SK-N-SH (cell line): ENCODE results near the gene ZNF454. TPM values are rescaled to one million over a fixed set of nuclear protein-coding genes. Genes with fewer than 3 reads are reported as not detected.

Source experiments
- CTCF ChIA-PET: fragments of 300-600, 350-600 bp; formaldehyde crosslinking; extraction: SDS; loops from one replicate; lab custom pipeline; 2021; lab: Yijun Ruan, JAX
- POLR2A ChIA-PET: fragments of 350-600 bp; sonication (Branson Sonifier 250); formaldehyde crosslinking; extraction: SDS; loops from one replicate; lab custom pipeline; 2020; ENCODE audit warnings: antibody characterized with exemption, inconsistent platforms; lab: Yijun Ruan, JAX
- DNase-seq: peaks from one replicate; pipeline ENCODE4 v3.0.0; 2012
- H2AFZ ChIP-seq: fragments of 200-600 bp; sonication (generic); 2 replicates; pipeline ENCODE4 v1.8.1; 2016; ENCODE audit warnings: antibody characterized with exemption, mild to moderate bottlenecking, low read depth
- H3F3A ChIP-seq: fragments of 200-600 bp; sonication (generic); replicated peaks from 2 replicates; pipeline ENCODE3; 2016; ENCODE audit warnings: antibody characterized with exemption, mild to moderate bottlenecking; ENCODE audit not compliant: insufficient read depth
- H3K27ac ChIP-seq, 2 experiments: fragments of 200-500 bp in 1 of 2; fragments of 200-600 bp in 1 of 2; sonication (Bioruptor generic) in 1 of 2; sonication (generic), shearing (Covaris generic) in 1 of 2; 2 replicates each; pipeline versions ENCODE4 v1.5.1 to v1.6.1; 2014 to 2016; ENCODE audit warnings: low read depth in 2 of 2, inconsistent platforms in 1 of 2, low read length in 1 of 2, mild to moderate bottlenecking in 1 of 2, mixed read lengths in 1 of 2
- H3K27me3 ChIP-seq: fragments of 200-600 bp; sonication (generic), shearing (Covaris generic); 2 replicates; pipeline ENCODE4 v1.6.1; 2016; ENCODE audit warnings: mixed run types; ENCODE audit not compliant: insufficient read depth
- H3K36me3 ChIP-seq, 2 experiments: fragments of 200-500 bp in 1 of 2; fragments of 200-600 bp in 1 of 2; sonication (Bioruptor generic) in 1 of 2; sonication (generic) in 1 of 2; replicated peaks in 1 of 2; 2 replicates each; pipeline versions ENCODE3 to v1.5.1; 2014 to 2016; ENCODE audit warnings: low read length in 1 of 2, mild to moderate bottlenecking in 1 of 2; ENCODE audit not compliant: insufficient read depth in 2 of 2, control insufficient read depth in 1 of 2
- H3K4me1 ChIP-seq, 2 experiments: fragments of 200-500 bp in 1 of 2; fragments of 200-600 bp in 1 of 2; sonication (Bioruptor generic) in 1 of 2; sonication (generic), shearing (Covaris generic) in 1 of 2; 2 replicates each; pipeline versions ENCODE4 v1.5.1 to v1.6.1; 2014 to 2016; ENCODE audit warnings: low read depth in 1 of 2, low read length in 1 of 2, mixed run types in 1 of 2; ENCODE audit not compliant: insufficient read depth in 2 of 2, control insufficient read depth in 1 of 2
- H3K4me2 ChIP-seq: fragments of 200-600 bp; sonication (generic), shearing (Covaris generic); 2 replicates; pipeline ENCODE4 v1.6.1; 2017; ENCODE audit warnings: mixed run types
- H3K4me3 ChIP-seq, 2 experiments: fragments of 200-500 bp in 1 of 2; fragments of 200-600 bp in 1 of 2; sonication (Bioruptor generic) in 1 of 2; sonication (generic), shearing (Covaris generic) in 1 of 2; 2 replicates each; pipeline versions ENCODE4 v1.5.1 to v1.8.1; 2014 to 2016; ENCODE audit warnings: low read depth in 2 of 2, inconsistent platforms in 1 of 2, low read length in 1 of 2, mild to moderate bottlenecking in 1 of 2, mixed read lengths in 1 of 2, moderate library complexity in 1 of 2
- H3K79me2 ChIP-seq: fragments of 200-600 bp; sonication (generic); 2 replicates; pipeline ENCODE4 v1.8.1; 2017; ENCODE audit warnings: mild to moderate bottlenecking; ENCODE audit not compliant: insufficient read depth
- H3K9ac ChIP-seq: fragments of 200-600 bp; sonication (generic); 2 replicates; pipeline ENCODE4 v1.6.1; 2017; ENCODE audit warnings: mixed run types
- H3K9me2 ChIP-seq: fragments of 200-600 bp; sonication (generic); 2 replicates; pipeline ENCODE4 v1.6.1; 2017; ENCODE audit warnings: mixed run types
- H3K9me3 ChIP-seq: fragments of 200-600 bp; sonication (generic); 2 replicates; pipeline ENCODE4 v1.6.1; 2017; ENCODE audit warnings: mixed run types, mild to moderate bottlenecking, moderate library complexity
- H4K20me1 ChIP-seq: fragments of 200-600 bp; sonication (generic); 2 replicates; pipeline ENCODE4 v1.6.1; 2017; ENCODE audit warnings: mild to moderate bottlenecking, mixed run types; ENCODE audit not compliant: insufficient read depth
- EP300 ChIP-seq, 2 experiments: IDR thresholded peaks; 2 replicates each; pipeline versions ENCODE4 v1.4.0 to v1.6.1; 2012; ENCODE audit warnings: borderline replicate concordance in 1 of 2, low read depth in 1 of 2, low read length in 1 of 2
- GATA2 ChIP-seq: sonication (generic); formaldehyde crosslinking; IDR thresholded peaks from 2 replicates; pipeline ENCODE4 v1.5.0; 2020; ENCODE audit warnings: mild to moderate bottlenecking, missing genetic modification reagents
- MEF2A ChIP-seq: IDR thresholded peaks from 2 replicates; pipeline ENCODE4 v1.4.0; 2012; ENCODE audit warnings: low read depth, borderline replicate concordance
- NRF1 ChIP-seq: IDR thresholded peaks from 2 replicates; pipeline ENCODE4 v1.6.1; 2012; ENCODE audit warnings: low read depth, mild to moderate bottlenecking, low read length
- RXRA ChIP-seq: IDR thresholded peaks from 2 replicates; pipeline ENCODE4 v1.4.0; 2012; ENCODE audit warnings: low read depth, mild to moderate bottlenecking, borderline replicate concordance
- SIN3A ChIP-seq: IDR thresholded peaks from 2 replicates; pipeline ENCODE4 v1.6.1; 2012; ENCODE audit warnings: low read depth, mild to moderate bottlenecking, low read length, moderate library complexity, borderline replicate concordance
- TCF12 ChIP-seq: IDR thresholded peaks from 2 replicates; pipeline ENCODE4 v1.4.0; 2012
- YY1 ChIP-seq: IDR thresholded peaks from 2 replicates; pipeline ENCODE4 v1.4.0; 2012; ENCODE audit warnings: low read depth, mild to moderate bottlenecking
- WGBS: methylation state at CpG from one replicate; pipeline ENCODE4 v1.1.6; 2017; ENCODE audit warnings: low lambda C conversion rate; 5-methylcytosine and 5-hydroxymethylcytosine counted together
- polyA plus RNA-seq, 3 experiments: library from polyadenylated mRNA; depleted of rRNA; stranded (reverse); fragments of >200 nt; gene quantifications; 2 replicates each; pipeline ENCODE4 v1.2.3, GENCODE V29; 2012
- TF ChIP-seq, protein P1 (sequence below): IDR thresholded peaks from 2 replicates; pipeline ENCODE4 v1.4.0; 2012; ENCODE audit warnings: low read depth, borderline replicate concordance
- TF ChIP-seq, protein P2 (sequence below): IDR thresholded peaks from 2 replicates; pipeline ENCODE4 v1.4.0; 2012; ENCODE audit warnings: low read depth, borderline replicate concordance
- TF ChIP-seq, protein P3 (sequence below): fragments of 150-350 bp; IDR thresholded peaks from 2 replicates; pipeline ENCODE4 v1.6.1; 2017; ENCODE audit warnings: antibody characterized with exemption, low read length, low read depth, borderline replicate concordance

Gene ZNF454
- polyA plus RNA-seq, 1 of the 3 experiments (the other 2 are of a cell fraction) = 0.15 TPM

DNA sequence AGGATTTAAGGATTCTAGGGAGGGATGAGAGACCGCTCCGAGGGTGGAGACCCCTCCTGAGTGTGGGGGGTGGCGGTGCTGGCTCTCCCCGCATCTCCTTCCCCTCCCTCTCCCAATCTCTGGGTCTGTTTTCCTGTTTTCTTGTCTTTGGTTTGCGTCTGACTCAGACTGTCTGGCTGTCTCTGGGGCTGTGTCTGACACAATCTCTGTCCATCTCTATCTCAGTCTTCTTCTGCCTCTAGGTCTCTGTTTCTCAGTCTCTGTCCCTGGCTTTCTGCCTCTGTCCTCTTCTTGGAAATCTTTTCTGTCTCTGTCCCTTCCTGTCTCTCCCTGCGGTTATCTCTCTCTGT lies 54.3 kb downstream of the ZNF454 start:
- Histone ChIP-seq H3K79me2 (no peaks in the 10 kb centered on the region), H3K36me3 (no peaks in the 10 kb centered on the region)
- POLR2A ChIA-PET = no interaction called here

DNA sequence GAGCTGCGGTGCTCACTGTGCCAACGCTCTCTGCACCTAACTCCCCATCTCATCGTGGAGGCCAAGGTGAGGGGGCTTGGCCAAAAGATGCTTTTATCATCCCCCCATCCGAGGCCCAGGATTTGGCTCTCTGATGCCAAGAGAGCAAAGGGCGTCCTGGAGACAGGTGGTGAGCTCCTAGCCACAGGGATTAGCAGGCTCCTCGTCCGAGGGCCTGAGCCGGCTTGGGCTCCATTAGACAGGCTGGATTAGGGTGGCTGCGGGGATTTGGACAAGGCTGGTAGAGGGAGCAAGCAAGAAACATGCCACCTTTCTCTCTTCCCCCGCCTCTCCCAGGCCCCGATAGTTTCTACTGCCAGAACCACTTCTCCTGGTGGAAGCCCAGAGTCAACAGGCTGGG lies 55.2 kb downstream of the ZNF454 start:
- no peak for DNase-seq
- 28% methylated on average over 3 of the region's 11 CpGs for WGBS
- Histone ChIP-seq H3K4me2 (no peak overlapping the region), H3K27ac (no peak overlapping the region), H3K27me3 (no peaks in the 10 kb centered on the region), H3K9ac (no peak overlapping the region), H3K9me2 (no peaks in the 10 kb centered on the region), H2AFZ (no peak overlapping the region), H3K79me2 (no peaks in the 10 kb centered on the region), H3K36me3 (no peaks in the 10 kb centered on the region), H3F3A (no peaks in the 10 kb centered on the region), H3K4me1 (no peaks in the 10 kb centered on the region; a peak in 1 of 4 replicates), H3K9me3 (no peaks in the 10 kb centered on the region), H4K20me1 (no peaks in the 10 kb centered on the region), H3K4me3 (no peak overlapping the region)
- CTCF ChIA-PET = no interaction called here
- TF ChIP-seq, protein P1, sequence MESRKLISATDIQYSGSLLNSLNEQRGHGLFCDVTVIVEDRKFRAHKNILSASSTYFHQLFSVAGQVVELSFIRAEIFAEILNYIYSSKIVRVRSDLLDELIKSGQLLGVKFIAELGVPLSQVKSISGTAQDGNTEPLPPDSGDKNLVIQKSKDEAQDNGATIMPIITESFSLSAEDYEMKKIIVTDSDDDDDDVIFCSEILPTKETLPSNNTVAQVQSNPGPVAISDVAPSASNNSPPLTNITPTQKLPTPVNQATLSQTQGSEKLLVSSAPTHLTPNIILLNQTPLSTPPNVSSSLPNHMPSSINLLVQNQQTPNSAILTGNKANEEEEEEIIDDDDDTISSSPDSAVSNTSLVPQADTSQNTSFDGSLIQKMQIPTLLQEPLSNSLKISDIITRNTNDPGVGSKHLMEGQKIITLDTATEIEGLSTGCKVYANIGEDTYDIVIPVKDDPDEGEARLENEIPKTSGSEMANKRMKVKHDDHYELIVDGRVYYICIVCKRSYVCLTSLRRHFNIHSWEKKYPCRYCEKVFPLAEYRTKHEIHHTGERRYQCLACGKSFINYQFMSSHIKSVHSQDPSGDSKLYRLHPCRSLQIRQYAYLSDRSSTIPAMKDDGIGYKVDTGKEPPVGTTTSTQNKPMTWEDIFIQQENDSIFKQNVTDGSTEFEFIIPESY = no peak
- TF ChIP-seq GATA2 (CRISPR knock-in tag) (no peak), RXRA (no peak), MEF2A (no peak), SIN3A (no peak), TCF12 (no peak), EP300 (IDR thresholded peaks at IDR 0.05; ENCODE audit: borderline replicate concordance in 1 of 2, low read depth in 1 of 2, low read length in 1 of 2) (no peak)
- TF ChIP-seq, protein P2, sequence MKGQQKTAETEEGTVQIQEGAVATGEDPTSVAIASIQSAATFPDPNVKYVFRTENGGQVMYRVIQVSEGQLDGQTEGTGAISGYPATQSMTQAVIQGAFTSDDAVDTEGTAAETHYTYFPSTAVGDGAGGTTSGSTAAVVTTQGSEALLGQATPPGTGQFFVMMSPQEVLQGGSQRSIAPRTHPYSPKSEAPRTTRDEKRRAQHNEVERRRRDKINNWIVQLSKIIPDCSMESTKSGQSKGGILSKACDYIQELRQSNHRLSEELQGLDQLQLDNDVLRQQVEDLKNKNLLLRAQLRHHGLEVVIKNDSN = no peak
- POLR2A ChIA-PET = no interaction called here

More for the DNA sequence above, 54.3 kb downstream of the ZNF454 start:
- TF ChIP-seq, protein P3, sequence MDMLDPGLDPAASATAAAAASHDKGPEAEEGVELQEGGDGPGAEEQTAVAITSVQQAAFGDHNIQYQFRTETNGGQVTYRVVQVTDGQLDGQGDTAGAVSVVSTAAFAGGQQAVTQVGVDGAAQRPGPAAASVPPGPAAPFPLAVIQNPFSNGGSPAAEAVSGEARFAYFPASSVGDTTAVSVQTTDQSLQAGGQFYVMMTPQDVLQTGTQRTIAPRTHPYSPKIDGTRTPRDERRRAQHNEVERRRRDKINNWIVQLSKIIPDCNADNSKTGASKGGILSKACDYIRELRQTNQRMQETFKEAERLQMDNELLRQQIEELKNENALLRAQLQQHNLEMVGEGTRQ = no peak
- TF ChIP-seq NRF1 (no peak), GATA2 (CRISPR knock-in tag) (no peak), YY1 (no peak)
- peak; percentile 31 for DNase-seq
- no peaks in the 10 kb centered on the region for H3K9me2 ChIP-seq
- CTCF ChIA-PET = interaction anchor here (0.7 kb wide), 1 partner anchor 59 kb away, joined by 3 read pairs; no protein-coding TSS in a partner anchor
- no peak overlapping the region for H3K27ac ChIP-seq
- H3K4me2 ChIP-seq = no peak overlapping the region
- H3K4me1 ChIP-seq = no peaks in the 10 kb centered on the region; a peak in 1 of 4 replicates
- no peak overlapping the region for H3K9ac ChIP-seq
- no peaks in the 10 kb centered on the region for H3F3A ChIP-seq
- no peaks in the 10 kb centered on the region for H3K27me3 ChIP-seq
- H4K20me1 ChIP-seq = no peaks in the 10 kb centered on the region
- H2AFZ ChIP-seq = no peak overlapping the region
- H3K9me3 ChIP-seq = no peaks in the 10 kb centered on the region
- 17% methylated on average over 6 of the region's 6 CpGs for WGBS
- no peak overlapping the region for H3K4me3 ChIP-seq
